Sigmoid colon (tissue), 4 donors: ENCODE results near the gene CWC15.

Experiments
- CTCF ChIP-seq, 4 experiments: fragments of 450-650 bp in 3 of 4; fragments of 200-600 bp in 1 of 4; IDR thresholded peaks; one replicate each; pipeline ENCODE4 v1.5.1; 2016 to 2019; ENCODE audit warnings: antibody characterized with exemption in 4 of 4, mild to moderate bottlenecking in 3 of 4, moderate library complexity in 2 of 4
- EP300 ChIP-seq, 4 donors: sonication (generic); formaldehyde crosslinking; IDR thresholded peaks; one replicate each; pipeline ENCODE4 v1.6.1; 2017; ENCODE audit warnings: antibody characterized with exemption in 4 of 4
- POLR2A ChIP-seq, 2 donors: fragments of 450-650 bp; IDR thresholded peaks; one replicate each; pipeline ENCODE4 v1.6.1; 2016; ENCODE audit warnings: antibody characterized with exemption in 2 of 2, mild to moderate bottlenecking in 2 of 2, moderate library complexity in 2 of 2
- POLR2AphosphoS5 ChIP-seq, 4 donors: sonication (generic); formaldehyde crosslinking; IDR thresholded peaks; one replicate each; pipeline ENCODE4 v1.6.1; 2017; ENCODE audit warnings: antibody characterized with exemption in 4 of 4

GRCh38 chr11:94933223-94934130 is 39.9 kb downstream of the CWC15 start:
- no peak for TF ChIP-seq CTCF (IDR thresholded peaks at IDR 0.05)
- TF ChIP-seq POLR2AphosphoS5 (IDR thresholded peaks at IDR 0.05): peak in 1 of 4 donors; percentile 19
- no peak for TF ChIP-seq POLR2A (IDR thresholded peaks at IDR 0.05)
- no peak for TF ChIP-seq EP300 (IDR thresholded peaks at IDR 0.05)
